Type B pancreatic cell (in vitro differentiated cells): ENCODE measurements around the gene ADAMTS4. TPM values are rescaled to one million over a fixed set of nuclear protein-coding genes. Genes with fewer than 3 reads are reported as not detected.

ENCODE experiments used
- DNase-seq: peaks from one replicate; pipeline ENCODE4 v3.0.0; 2021; ENCODE audit warnings: mixed read lengths; ENCODE audit not compliant: unreplicated experiment; ENCODE audit errors: extremely low spot score
- H3K27ac Mint-ChIP-seq: 2 replicates; pipeline ENCODE4 v1.8.0; 2021; ENCODE audit warnings: mild to moderate bottlenecking, mixed read lengths
- H3K27me3 Mint-ChIP-seq: 2 replicates; pipeline ENCODE4 v1.8.0; 2021; ENCODE audit warnings: mixed read lengths
- H3K36me3 Mint-ChIP-seq: 2 replicates; pipeline ENCODE4 v1.8.0; 2021; ENCODE audit warnings: mixed read lengths
- H3K4me1 Mint-ChIP-seq: one replicate; pipeline ENCODE4 v1.8.0; 2021; ENCODE audit warnings: mixed read lengths; ENCODE audit not compliant: unreplicated experiment
- H3K4me3 Mint-ChIP-seq: 2 replicates; pipeline ENCODE4 v1.8.0; 2021; ENCODE audit warnings: mild to moderate bottlenecking, mixed read lengths
- H3K9me3 Mint-ChIP-seq: 2 replicates; pipeline ENCODE4 v1.8.0; 2021; ENCODE audit warnings: mixed read lengths
- microRNA-seq: library from miRNA; unstranded; fragments of <30 nt; microRNA quantifications from one replicate; pipeline ENCODE4, GENCODE V29; 2020
- total RNA-seq: library from RNA; stranded (reverse); gene quantifications from 2 replicates; pipeline ENCODE4 v1.2.1, GENCODE V29; 2021; ENCODE audit warnings: low replicate concordance
- TF ChIP-seq, protein P1 (sequence below): fragments of 200-600 bp; sonication (generic); conservative IDR thresholded peaks from 2 replicates; pipeline ENCODE4 v1.5.0; 2021; ENCODE audit warnings: antibody characterized with exemption, mild to moderate bottlenecking

ADAMTS4 gene
- total RNA-seq, 1 donor from 2014 or later = 2.5 TPM

DNA sequence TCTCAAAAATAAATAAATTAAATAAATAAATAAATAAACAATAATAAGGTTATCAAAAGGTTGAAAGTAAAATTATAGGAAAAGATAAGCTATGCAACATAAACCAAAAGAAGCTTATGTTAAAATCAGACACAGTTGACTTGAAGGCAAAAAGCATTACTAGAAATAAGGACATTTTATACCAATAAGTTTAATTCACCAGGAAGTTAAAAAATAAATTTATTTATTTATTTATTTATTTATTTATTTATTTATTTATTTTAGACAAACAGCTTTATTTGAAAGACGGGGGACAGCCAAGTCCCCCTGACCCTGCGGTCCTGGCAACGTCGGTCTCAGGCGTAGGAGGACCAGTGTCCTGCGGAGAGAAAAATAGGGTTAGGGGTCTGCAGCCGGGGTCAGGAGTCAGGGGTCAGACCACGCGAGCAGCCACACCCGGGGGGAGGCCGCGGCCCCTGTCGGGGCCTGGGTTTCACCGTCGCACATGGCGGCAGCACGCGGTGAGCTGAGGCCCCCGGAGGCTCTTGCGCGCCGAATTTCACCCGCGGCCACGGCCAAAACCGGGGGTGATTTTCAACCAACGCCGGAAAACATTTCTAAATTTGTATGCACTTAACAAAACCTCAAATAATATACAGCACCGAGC is 58.0 kb downstream of the ADAMTS4 start:
- no peaks in the 10 kb centered on the region for H3K9me3 Mint-ChIP-seq
- H3K36me3 Mint-ChIP-seq = no peaks in the 10 kb centered on the region
- H3K4me1 Mint-ChIP-seq = peaks cover 11% of the 10 kb centered on the region
- TF ChIP-seq, protein P1, sequence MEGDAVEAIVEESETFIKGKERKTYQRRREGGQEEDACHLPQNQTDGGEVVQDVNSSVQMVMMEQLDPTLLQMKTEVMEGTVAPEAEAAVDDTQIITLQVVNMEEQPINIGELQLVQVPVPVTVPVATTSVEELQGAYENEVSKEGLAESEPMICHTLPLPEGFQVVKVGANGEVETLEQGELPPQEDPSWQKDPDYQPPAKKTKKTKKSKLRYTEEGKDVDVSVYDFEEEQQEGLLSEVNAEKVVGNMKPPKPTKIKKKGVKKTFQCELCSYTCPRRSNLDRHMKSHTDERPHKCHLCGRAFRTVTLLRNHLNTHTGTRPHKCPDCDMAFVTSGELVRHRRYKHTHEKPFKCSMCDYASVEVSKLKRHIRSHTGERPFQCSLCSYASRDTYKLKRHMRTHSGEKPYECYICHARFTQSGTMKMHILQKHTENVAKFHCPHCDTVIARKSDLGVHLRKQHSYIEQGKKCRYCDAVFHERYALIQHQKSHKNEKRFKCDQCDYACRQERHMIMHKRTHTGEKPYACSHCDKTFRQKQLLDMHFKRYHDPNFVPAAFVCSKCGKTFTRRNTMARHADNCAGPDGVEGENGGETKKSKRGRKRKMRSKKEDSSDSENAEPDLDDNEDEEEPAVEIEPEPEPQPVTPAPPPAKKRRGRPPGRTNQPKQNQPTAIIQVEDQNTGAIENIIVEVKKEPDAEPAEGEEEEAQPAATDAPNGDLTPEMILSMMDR = no peak
- H3K4me3 Mint-ChIP-seq = no peak overlapping the region
- no peak for DNase-seq
- H3K27me3 Mint-ChIP-seq = no peaks in the 10 kb centered on the region
- H3K27ac Mint-ChIP-seq = no peak overlapping the region

DNA sequence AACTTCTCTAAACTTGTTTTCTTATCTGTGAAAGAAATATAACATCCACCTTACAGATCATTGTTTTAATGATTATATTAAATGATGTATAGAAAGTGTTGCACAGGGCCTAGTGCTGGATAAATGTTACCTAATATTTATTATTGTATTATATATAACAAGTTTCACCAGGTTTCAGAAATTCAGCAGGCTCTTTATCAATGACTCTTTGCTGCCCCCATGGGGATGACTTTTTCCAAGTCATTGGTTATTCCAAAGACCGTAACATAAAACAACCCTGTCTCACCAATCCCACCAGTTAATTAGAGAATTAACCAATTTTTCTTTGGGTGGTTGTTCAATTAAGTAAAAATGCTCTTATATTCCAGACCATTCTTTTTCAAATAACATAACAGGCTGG is 59.1 kb downstream of the ADAMTS4 start:
- no peak overlapping the region for H3K27ac Mint-ChIP-seq

DNA sequence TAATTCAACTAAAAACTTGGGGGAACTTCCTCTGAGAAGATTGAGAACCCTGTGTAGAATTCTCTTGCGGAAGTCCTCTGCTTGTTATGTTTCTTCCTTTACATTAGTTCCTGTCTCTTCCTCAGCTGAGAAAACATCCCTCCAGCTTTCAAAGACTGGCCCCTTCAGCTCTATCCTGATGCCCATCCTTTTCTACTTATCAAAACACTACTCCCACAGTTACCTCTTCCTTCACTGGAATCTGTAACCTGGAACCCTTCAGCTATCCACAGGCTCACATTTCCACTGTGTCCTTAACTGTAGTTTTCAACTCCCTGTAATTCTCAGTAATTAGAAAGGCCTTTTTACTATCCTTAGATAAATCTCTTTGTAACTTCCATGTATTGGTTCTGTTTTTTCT is 60.4 kb downstream of the ADAMTS4 start:
- no peak overlapping the region for H3K27ac Mint-ChIP-seq
- H3K9me3 Mint-ChIP-seq = no peaks in the 10 kb centered on the region
- H3K36me3 Mint-ChIP-seq = no peaks in the 10 kb centered on the region
- TF ChIP-seq, protein P1 = no peak
- no peaks in the 10 kb centered on the region for H3K27me3 Mint-ChIP-seq
- peaks cover 11% of the 10 kb centered on the region for H3K4me1 Mint-ChIP-seq
- DNase-seq = no peak
- H3K4me3 Mint-ChIP-seq = no peak overlapping the region

More for the DNA sequence above, 59.1 kb downstream of the ADAMTS4 start:
- DNase-seq = no peak
- H3K4me1 Mint-ChIP-seq = peaks cover 11% of the 10 kb centered on the region
- no peaks in the 10 kb centered on the region for H3K27me3 Mint-ChIP-seq
- no peaks in the 10 kb centered on the region for H3K9me3 Mint-ChIP-seq
- H3K36me3 Mint-ChIP-seq = no peaks in the 10 kb centered on the region
- H3K4me3 Mint-ChIP-seq = no peak overlapping the region
- TF ChIP-seq, protein P1 = peak; percentile 73

DNA sequence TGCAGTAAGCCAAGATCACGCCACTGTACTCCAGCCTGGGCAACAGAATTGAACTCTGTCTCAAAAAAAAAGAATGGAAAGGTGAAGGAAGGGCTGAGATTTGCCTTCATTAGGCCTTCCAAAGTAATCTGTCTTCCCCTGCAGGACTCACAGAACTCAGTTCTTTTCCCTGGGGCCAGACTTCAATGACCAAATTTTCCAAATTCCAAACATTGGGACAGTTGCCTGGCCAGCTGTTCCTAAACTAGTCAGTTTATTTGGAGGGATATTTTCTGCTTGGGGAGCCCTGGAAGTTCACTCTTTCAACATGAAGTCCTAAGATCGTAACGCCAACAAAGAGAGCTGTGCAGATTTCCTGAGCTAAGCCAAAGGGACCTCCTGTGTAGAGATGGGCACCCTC is 61.0 kb downstream of the ADAMTS4 start:
- no peaks in the 10 kb centered on the region for H3K27me3 Mint-ChIP-seq
- no peak for DNase-seq
- H3K4me1 Mint-ChIP-seq = peaks cover 11% of the 10 kb centered on the region
- TF ChIP-seq, protein P1 = no peak
- no peaks in the 10 kb centered on the region for H3K36me3 Mint-ChIP-seq
- H3K4me3 Mint-ChIP-seq = no peak overlapping the region
- peak overlapping the region; percentile 34 for H3K27ac Mint-ChIP-seq
- H3K9me3 Mint-ChIP-seq = no peaks in the 10 kb centered on the region

Small RNA genes within 50 kb of the gene (microRNA-seq; reads per million reads assigned to microRNA genes)
- gene MIR5187 = not detected

Other genes starting within 250 kb of the ADAMTS4 start
- gene ITLN2, start 244.2 kb downstream of the ADAMTS4 start, total RNA-seq = 0.99 and 1.7 TPM in 2 replicates
- gene F11R, start 177.9 kb downstream of the ADAMTS4 start, total RNA-seq = 66.8 and 147 TPM in 2 replicates
- gene TSTD1, start 160.1 kb downstream of the ADAMTS4 start, total RNA-seq = 40.8 and 98.0 TPM in 2 replicates
- 62.2 and 79.1 TPM in 2 replicates for gene USF1, start 153.1 kb downstream of the ADAMTS4 start, total RNA-seq
- gene ARHGAP30, start 129.2 kb downstream of the ADAMTS4 start, total RNA-seq = 1.3 and 3.3 TPM in 2 replicates
- gene NECTIN4, start 109.5 kb downstream of the ADAMTS4 start, total RNA-seq = 57.7 and 193 TPM in 2 replicates
- gene KLHDC9, start 100.7 kb downstream of the ADAMTS4 start, total RNA-seq = 14.1 and 14.3 TPM in 2 replicates
- gene PFDN2, start 81.0 kb downstream of the ADAMTS4 start, total RNA-seq = 41.1 and 50.9 TPM in 2 replicates
- gene NIT1, start 80.9 kb downstream of the ADAMTS4 start, total RNA-seq = 42.4 and 47.5 TPM in 2 replicates
- gene DEDD, start 66.4 kb downstream of the ADAMTS4 start, total RNA-seq = 31.3 and 41.0 TPM in 2 replicates
- 90.3 and 103 TPM in 2 replicates for gene UFC1, start 45.1 kb downstream of the ADAMTS4 start, total RNA-seq
- 31.6 and 45.7 TPM in 2 replicates for gene USP21, start 39.6 kb downstream of the ADAMTS4 start, total RNA-seq
- 25.7 and 43.6 TPM in 2 replicates for gene PPOX, start 32.6 kb downstream of the ADAMTS4 start, total RNA-seq
- gene B4GALT3, start 21.5 kb downstream of the ADAMTS4 start, total RNA-seq = 42.4 and 48.5 TPM in 2 replicates
- 93.1 and 97.4 TPM in 2 replicates for gene NDUFS2, start 3.3 kb upstream of the ADAMTS4 start, total RNA-seq
- 0.80 TPM in 1 of 2 replicates, not detected in the other for gene FCER1G, start 16.2 kb upstream of the ADAMTS4 start, total RNA-seq
- gene APOA2, start 24.6 kb upstream of the ADAMTS4 start, total RNA-seq = 39.5 and 238 TPM in 2 replicates
- gene TOMM40L, start 27.0 kb upstream of the ADAMTS4 start, total RNA-seq = 13.6 and 13.7 TPM in 2 replicates
- not detected in 2 replicates for gene NR1I3, start 39.1 kb upstream of the ADAMTS4 start, total RNA-seq
- 1.0 and 3.4 TPM in 2 replicates for gene PCP4L1, start 59.7 kb upstream of the ADAMTS4 start, total RNA-seq
- 0.76 and 3.6 TPM in 2 replicates for gene MPZ, start 110.9 kb upstream of the ADAMTS4 start, total RNA-seq
- 206 and 235 TPM in 2 replicates for gene SDHC, start 115.3 kb upstream of the ADAMTS4 start, total RNA-seq
- gene CFAP126, start 168.8 kb upstream of the ADAMTS4 start, total RNA-seq = 0.76 and 13.5 TPM in 2 replicates